K562 (cell line): ENCODE data around the gene HOXC12. TPM values are rescaled to one million over a fixed set of nuclear protein-coding genes. Genes with fewer than 3 reads are reported as not detected.

Experiments used
- CBX2 ChIP-seq: fragments of 200-600 bp; sonication (generic); IDR thresholded peaks from one replicate; pipeline ENCODE4 v1.6.1; 2012; ENCODE audit warnings: mild to moderate bottlenecking, low read length, inconsistent platforms; ENCODE audit not compliant: insufficient read depth, poor library complexity, severe bottlenecking
- ERF ChIP-seq: fragments of 450-650 bp; formaldehyde crosslinking; IDR thresholded peaks from 2 replicates; pipeline ENCODE4 v1.4.0; 2020; ENCODE audit warnings: mild to moderate bottlenecking, mixed read lengths
- GATA2 ChIP-seq: sonication (generic); formaldehyde crosslinking; IDR thresholded peaks from 2 replicates; pipeline ENCODE4 v1.4.0; 2020; ENCODE audit warnings: mild to moderate bottlenecking, missing genetic modification reagents
- JUND ChIP-seq, 2 experiments: IDR thresholded peaks; 2 replicates in 1 of 2; 3 replicates in 1 of 2; pipeline ENCODE4 v1.6.1; 2011; ENCODE audit warnings: borderline replicate concordance in 2 of 2, low read depth in 2 of 2, low read length in 2 of 2, improper control_type of control experiment in 1 of 2, missing biosample characterization in 1 of 2, missing genetic modification characterization in 1 of 2, missing genetic modification reagents in 1 of 2
- KHSRP ChIP-seq: fragments of 450-650 bp; IDR thresholded peaks from 2 replicates; pipeline ENCODE4 v1.6.1; 2017
- LARP7 ChIP-seq: fragments of 450-650 bp; IDR thresholded peaks from 2 replicates; pipeline ENCODE4 v1.6.1; 2016
- MCM7 ChIP-seq, 2 experiments: fragments of 450-650 bp; IDR thresholded peaks; 2 replicates each; pipeline ENCODE4 v1.6.1; 2016 to 2018
- MXD1 ChIP-seq: fragments of 250-450 bp; sonication (Bioruptor Pico); IDR thresholded peaks from 2 replicates; pipeline ENCODE4 v1.8.0; 2021; ENCODE audit warnings: borderline replicate concordance, mild to moderate bottlenecking, moderate library complexity; ENCODE audit not compliant: poor library complexity, severe bottlenecking
- PHF21A ChIP-seq: fragments of 450-650 bp; IDR thresholded peaks from 2 replicates; pipeline ENCODE4 v1.6.1; 2017; ENCODE audit warnings: low read depth, borderline replicate concordance
- POLR2G ChIP-seq: fragments of 200-400 bp; formaldehyde crosslinking; IDR thresholded peaks from 2 replicates; pipeline ENCODE4 v1.6.1; 2017; ENCODE audit warnings: low read depth, mild to moderate bottlenecking, antibody characterized with exemption, low read length, moderate library complexity
- RHOXF2B ChIP-seq: fragments of 250-450 bp; sonication (Bioruptor Pico); conservative IDR thresholded peaks from 2 replicates; pipeline ENCODE4 v1.5.1; 2021
- SREBF1 ChIP-seq: fragments of 150-350 bp; IDR thresholded peaks from 2 replicates; pipeline ENCODE4 v1.6.1; 2014; ENCODE audit warnings: antibody characterized with exemption, low read depth, low read length, borderline replicate concordance
- TAL1 ChIP-seq: fragments of 450-650 bp; IDR thresholded peaks from 2 replicates; pipeline ENCODE4 v1.6.1; 2016; ENCODE audit warnings: mild to moderate bottlenecking
- TRIM24 ChIP-seq, 2 experiments: fragments of 450-650 bp; IDR thresholded peaks; 2 replicates each; pipeline ENCODE4 v1.6.1; 2016
- ZNF445 ChIP-seq: fragments of 250-450 bp; sonication (Bioruptor Pico); IDR thresholded peaks from 2 replicates; pipeline ENCODE4 v1.4.0; 2020; ENCODE audit warnings: low read depth, mild to moderate bottlenecking, moderate library complexity
- ZNF518B ChIP-seq: fragments of 250-450 bp; sonication (Bioruptor Pico); IDR thresholded peaks from 2 replicates; pipeline ENCODE4 v1.5.0; 2021; ENCODE audit warnings: mild to moderate bottlenecking, moderate library complexity
- polyA plus RNA-seq, 8 experiments: library from polyadenylated mRNA; depleted of rRNA in 4 of 8; stranded (reverse) in 5 of 8; unstranded in 3 of 8; fragments of >200 nt; fragmentation: Nextera tagmentation in 2 of 8; fragmentation: Illumina TruSeq in 1 of 8; extraction: Ambion mirVana in 2 of 8; extraction: Trizol in 1 of 8; gene quantifications; 2 replicates each; pipeline versions ENCODE4 v1.2.1 to v1.2.3, GENCODE V29; 2011 to 2014; ENCODE audit warnings: inconsistent platforms in 1 of 8, missing spikeins in 1 of 8
- total RNA-seq, 7 experiments: library from RNA; depleted of rRNA in 6 of 7; stranded (reverse); fragments of >200 nt in 6 of 7; fragmentation: Illumina TruSeq in 2 of 7; extraction: Trizol in 2 of 7; gene quantifications; 2 replicates each; pipeline versions ENCODE4 v1.2.1 to v1.2.3, GENCODE V29; 2011 to 2021; ENCODE audit warnings: low replicate concordance in 1 of 7
- TF ChIP-seq, protein P1 (sequence below): fragments of 250-450 bp; sonication (Bioruptor Pico); IDR thresholded peaks from 2 replicates; pipeline ENCODE4 v1.9.0; 2021; ENCODE audit warnings: mild to moderate bottlenecking, inconsistent platforms
- TF ChIP-seq, protein P2 (sequence below): fragments of 200-800 bp; sonication (Bioruptor generic); IDR thresholded peaks from 2 replicates; pipeline ENCODE4 v1.6.1; 2017; ENCODE audit warnings: missing genetic modification characterization, missing compliant biosample characterization
- TF ChIP-seq, protein P3 (sequence below): sonication (generic); formaldehyde crosslinking; IDR thresholded peaks from 2 replicates; pipeline ENCODE4 v1.9.0; 2022; ENCODE audit warnings: mild to moderate bottlenecking, missing genetic modification reagents

Gene HOXC12
- total and polyA plus RNA-seq, 9 of the 15 experiments (the other 6 are each of a cell fraction or from before 2014, with no cell fraction given), result 0.04 to 0.36 (median 0.11) TPM; not detected in 1

DNA sequence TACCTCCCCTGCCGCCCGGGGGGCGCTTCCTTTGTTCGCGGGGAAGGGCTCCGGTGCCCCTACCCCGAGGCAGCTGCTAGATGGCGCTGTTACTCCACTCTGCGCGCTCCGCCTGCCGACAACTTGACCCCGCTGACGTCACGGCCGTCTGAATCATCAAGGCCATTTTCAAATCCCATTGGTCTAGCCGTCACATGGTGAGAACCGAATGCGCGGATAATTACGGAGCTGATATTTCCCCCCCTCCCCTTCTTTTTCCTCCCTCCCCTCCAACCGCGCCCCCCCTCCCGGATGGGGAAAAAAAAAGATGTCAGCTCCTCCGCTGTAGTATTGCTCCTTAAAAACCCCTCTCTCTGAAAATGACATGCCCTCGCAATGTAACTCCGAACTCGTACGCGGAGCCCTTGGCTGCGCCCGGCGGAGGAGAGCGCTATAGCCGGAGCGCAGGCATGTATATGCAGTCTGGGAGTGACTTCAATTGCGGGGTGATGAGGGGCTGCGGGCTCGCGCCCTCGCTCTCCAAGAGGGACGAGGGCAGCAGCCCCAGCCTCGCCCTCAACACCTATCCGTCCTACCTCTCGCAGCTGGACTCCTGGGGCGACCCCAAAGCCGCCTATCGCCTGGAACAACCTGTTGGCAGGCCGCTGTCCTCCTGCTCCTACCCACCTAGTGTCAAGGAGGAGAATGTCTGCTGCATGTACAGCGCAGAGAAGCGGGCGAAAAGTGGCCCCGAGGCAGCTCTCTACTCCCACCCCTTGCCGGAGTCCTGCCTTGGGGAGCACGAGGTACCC lies 30.4 kb downstream of the HOXC12 start, which contains the start of gene HOXC10 (continued):
- TF ChIP-seq TRIM24 (IDR thresholded peaks at IDR 0.05) (no peak), ZNF518B (CRISPR knock-in tag) (no peak), MXD1 (CRISPR knock-in tag) (no peak), POLR2G (no peak), RHOXF2B (CRISPR knock-in tag) (no peak), MCM7 (IDR thresholded peaks at IDR 0.05) (no peak), CBX2 (no peak), JUND (IDR thresholded peaks at IDR 0.05; ENCODE audit: borderline replicate concordance, low read depth, low read length) (peak; percentile 97), JUND (tag; IDR thresholded peaks at IDR 0.05; ENCODE audit: borderline replicate concordance, low read depth, low read length) (peak; percentile 92; the same call in 1 of the 3 replicates), PHF21A (no peak), SREBF1 (0 out of 2 replicates have a peak, but pooled peaks have one; percentile 28), LARP7 (no peak), KHSRP (peak; percentile 32; the same call in 1 of the 2 replicates), ERF (CRISPR knock-in tag) (no peak), ZNF445 (CRISPR knock-in tag) (no peak), GATA2 (CRISPR knock-in tag) (no peak), TAL1 (no peak)
- TF ChIP-seq, protein P1, sequence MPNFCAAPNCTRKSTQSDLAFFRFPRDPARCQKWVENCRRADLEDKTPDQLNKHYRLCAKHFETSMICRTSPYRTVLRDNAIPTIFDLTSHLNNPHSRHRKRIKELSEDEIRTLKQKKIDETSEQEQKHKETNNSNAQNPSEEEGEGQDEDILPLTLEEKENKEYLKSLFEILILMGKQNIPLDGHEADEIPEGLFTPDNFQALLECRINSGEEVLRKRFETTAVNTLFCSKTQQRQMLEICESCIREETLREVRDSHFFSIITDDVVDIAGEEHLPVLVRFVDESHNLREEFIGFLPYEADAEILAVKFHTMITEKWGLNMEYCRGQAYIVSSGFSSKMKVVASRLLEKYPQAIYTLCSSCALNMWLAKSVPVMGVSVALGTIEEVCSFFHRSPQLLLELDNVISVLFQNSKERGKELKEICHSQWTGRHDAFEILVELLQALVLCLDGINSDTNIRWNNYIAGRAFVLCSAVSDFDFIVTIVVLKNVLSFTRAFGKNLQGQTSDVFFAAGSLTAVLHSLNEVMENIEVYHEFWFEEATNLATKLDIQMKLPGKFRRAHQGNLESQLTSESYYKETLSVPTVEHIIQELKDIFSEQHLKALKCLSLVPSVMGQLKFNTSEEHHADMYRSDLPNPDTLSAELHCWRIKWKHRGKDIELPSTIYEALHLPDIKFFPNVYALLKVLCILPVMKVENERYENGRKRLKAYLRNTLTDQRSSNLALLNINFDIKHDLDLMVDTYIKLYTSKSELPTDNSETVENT (CRISPR knock-in tag), result no peak
- TF ChIP-seq, protein P2, sequence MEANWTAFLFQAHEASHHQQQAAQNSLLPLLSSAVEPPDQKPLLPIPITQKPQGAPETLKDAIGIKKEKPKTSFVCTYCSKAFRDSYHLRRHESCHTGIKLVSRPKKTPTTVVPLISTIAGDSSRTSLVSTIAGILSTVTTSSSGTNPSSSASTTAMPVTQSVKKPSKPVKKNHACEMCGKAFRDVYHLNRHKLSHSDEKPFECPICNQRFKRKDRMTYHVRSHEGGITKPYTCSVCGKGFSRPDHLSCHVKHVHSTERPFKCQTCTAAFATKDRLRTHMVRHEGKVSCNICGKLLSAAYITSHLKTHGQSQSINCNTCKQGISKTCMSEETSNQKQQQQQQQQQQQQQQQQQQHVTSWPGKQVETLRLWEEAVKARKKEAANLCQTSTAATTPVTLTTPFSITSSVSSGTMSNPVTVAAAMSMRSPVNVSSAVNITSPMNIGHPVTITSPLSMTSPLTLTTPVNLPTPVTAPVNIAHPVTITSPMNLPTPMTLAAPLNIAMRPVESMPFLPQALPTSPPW, result peak; percentile 77
- TF ChIP-seq, protein P3, sequence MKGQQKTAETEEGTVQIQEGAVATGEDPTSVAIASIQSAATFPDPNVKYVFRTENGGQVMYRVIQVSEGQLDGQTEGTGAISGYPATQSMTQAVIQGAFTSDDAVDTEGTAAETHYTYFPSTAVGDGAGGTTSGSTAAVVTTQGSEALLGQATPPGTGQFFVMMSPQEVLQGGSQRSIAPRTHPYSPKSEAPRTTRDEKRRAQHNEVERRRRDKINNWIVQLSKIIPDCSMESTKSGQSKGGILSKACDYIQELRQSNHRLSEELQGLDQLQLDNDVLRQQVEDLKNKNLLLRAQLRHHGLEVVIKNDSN (CRISPR knock-in tag), result peak; percentile 83
